Measurements from ENCODE around the gene REXO5.

DNA sequence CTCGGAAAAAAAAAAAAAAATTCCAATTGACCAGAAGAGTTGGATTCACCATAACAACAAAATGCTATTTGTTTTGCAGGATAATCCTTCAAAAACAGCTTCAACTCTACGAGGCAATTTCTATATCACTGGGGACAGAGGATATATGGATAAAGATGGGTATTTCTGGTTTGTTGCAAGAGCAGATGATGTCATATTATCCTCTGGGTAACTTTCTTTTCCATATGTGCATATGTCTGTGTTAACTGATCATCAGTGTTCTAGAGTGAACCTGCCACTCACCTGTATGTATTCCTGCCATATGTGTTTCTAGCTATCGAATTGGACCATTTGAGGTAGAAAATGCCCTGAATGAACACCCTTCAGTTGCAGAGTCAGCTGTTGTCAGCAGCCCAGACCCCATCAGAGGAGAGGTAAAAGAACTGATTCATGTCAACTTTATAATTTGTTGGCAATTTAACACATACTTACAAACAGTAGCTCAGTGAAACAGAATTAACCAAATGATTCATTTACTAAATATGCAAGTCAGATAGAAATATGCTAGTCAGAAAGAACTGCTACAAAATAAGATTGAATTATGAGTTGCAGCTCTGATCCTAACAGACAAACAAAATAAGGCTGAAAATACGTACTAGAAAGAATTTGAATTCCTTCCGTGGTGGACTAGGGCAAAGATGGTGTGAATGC is 14.3 kb upstream of the REXO5 start:
- TF ChIP-seq, protein P1, sequence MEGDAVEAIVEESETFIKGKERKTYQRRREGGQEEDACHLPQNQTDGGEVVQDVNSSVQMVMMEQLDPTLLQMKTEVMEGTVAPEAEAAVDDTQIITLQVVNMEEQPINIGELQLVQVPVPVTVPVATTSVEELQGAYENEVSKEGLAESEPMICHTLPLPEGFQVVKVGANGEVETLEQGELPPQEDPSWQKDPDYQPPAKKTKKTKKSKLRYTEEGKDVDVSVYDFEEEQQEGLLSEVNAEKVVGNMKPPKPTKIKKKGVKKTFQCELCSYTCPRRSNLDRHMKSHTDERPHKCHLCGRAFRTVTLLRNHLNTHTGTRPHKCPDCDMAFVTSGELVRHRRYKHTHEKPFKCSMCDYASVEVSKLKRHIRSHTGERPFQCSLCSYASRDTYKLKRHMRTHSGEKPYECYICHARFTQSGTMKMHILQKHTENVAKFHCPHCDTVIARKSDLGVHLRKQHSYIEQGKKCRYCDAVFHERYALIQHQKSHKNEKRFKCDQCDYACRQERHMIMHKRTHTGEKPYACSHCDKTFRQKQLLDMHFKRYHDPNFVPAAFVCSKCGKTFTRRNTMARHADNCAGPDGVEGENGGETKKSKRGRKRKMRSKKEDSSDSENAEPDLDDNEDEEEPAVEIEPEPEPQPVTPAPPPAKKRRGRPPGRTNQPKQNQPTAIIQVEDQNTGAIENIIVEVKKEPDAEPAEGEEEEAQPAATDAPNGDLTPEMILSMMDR (IDR thresholded peaks at IDR 0.05; ENCODE audit: insufficient read depth, low read depth, low read length) = no peak
- no peak for TF ChIP-seq EZH2 (IDR thresholded peaks at IDR 0.05; ENCODE audit: insufficient read depth, low read length)
